ENCODE measurements around the gene GNG10.
"Not testable (repeated sequence)": the region's sequence is repeated elsewhere in the genome, so short reads cannot be mapped to it uniquely, and the experiment has no call there.

Gene GNG10

GRCh38 chr9:111657051-111657450 lies 4.4 kb upstream of the GNG10 start:
- DNase-seq, result no peak

GRCh38 chr9:111658943-111659342 lies 2.5 kb upstream of the GNG10 start:
- DNase-seq, result no peak

- DNase-seq, result no peak
These were observed 1.7 kb upstream of the GNG10 start for GRCh38 chr9:111659691-111660090.

GRCh38 chr9:111661802-111662521 lies 557 bp downstream of the GNG10 start:
- peak; percentile 9 for DNase-seq

GRCh38 chr9:111662576-111663300 lies 1.3 kb downstream of the GNG10 start:
- DNase-seq, result no peak

GRCh38 chr9:111663301-111663823 lies 2.0 kb downstream of the GNG10 start:
- no peak for DNase-seq

- no peak for DNase-seq
These were observed 6.7 kb downstream of the GNG10 start for GRCh38 chr9:111668026-111668573.

GRCh38 chr9:111668601-111669000 lies 7.2 kb downstream of the GNG10 start:
- not testable (repeated sequence) for DNase-seq

GRCh38 chr9:111674319-111674718 lies 12.9 kb downstream of the GNG10 start:
- no peak for DNase-seq

GRCh38 chr9:111676116-111676515 lies 14.7 kb downstream of the GNG10 start:
- DNase-seq, result no peak

- DNase-seq, result no peak
These were observed 16.9 kb downstream of the GNG10 start for GRCh38 chr9:111678293-111678692.

GRCh38 chr9:111679199-111679598 lies 17.8 kb downstream of the GNG10 start:
- DNase-seq, result no peak

- DNase-seq, result no peak
These were observed 22.0 kb downstream of the GNG10 start for GRCh38 chr9:111683392-111683791.

- DNase-seq, result peak; percentile 42
These were observed 30.4 kb downstream of the GNG10 start for GRCh38 chr9:111691672-111692329.

GRCh38 chr9:111696796-111697195 lies 35.4 kb downstream of the GNG10 start:
- DNase-seq, result no peak

- DNase-seq, result no peak
These were observed 39.4 kb downstream of the GNG10 start for GRCh38 chr9:111700776-111701175.

- no peak for DNase-seq
These were observed 43.1 kb downstream of the GNG10 start for GRCh38 chr9:111704503-111704902.

- no peak for DNase-seq
These were observed 50.1 kb downstream of the GNG10 start for GRCh38 chr9:111711548-111711947.

GRCh38 chr9:111712369-111712768 lies 51.0 kb downstream of the GNG10 start:
- no peak for DNase-seq

GRCh38 chr9:111715471-111715870 lies 54.1 kb downstream of the GNG10 start:
- DNase-seq, result peak; percentile 6

- DNase-seq, result no peak
These were observed 58.1 kb downstream of the GNG10 start for GRCh38 chr9:111719541-111719940.

Measured in fibroblast of skin of abdomen (primary cell).